Measurements from ENCODE around the gene DOCK11.

Gene DOCK11

DNA sequence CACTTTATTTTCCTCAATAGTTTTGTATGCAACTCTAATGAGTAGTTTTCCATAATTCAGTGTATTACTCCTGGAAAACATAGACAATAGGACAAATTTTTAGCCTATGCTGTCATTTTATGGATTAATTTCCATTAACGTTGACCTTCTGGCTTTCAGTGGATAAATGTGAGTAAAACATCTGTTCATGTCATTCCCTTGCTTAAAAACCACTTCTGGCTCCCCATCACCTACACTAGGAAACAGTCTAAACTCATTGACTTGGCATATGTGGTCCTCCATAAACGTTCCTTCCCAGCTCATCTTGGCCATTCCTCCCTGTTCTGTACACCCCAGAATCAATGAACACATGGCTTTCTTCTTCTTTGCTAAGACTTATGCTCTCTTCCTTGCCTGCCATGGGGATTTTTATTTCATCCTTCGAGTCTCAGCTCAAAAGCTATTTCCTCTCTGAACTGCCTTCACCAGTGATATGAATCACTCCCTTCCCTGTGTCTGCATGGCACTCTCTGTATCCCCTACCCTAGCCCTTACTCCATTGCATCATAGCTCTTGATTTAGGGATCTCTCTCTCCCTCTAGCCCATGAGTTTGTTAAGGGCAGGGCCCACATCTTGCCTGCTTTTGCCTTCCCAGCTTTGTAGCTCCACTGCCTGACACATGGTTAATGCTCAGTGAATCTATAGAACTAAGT lies 34.8 kb downstream of the DOCK11 start:
- DNase-seq (ENCODE audit: low spot score), result no peak

DNA sequence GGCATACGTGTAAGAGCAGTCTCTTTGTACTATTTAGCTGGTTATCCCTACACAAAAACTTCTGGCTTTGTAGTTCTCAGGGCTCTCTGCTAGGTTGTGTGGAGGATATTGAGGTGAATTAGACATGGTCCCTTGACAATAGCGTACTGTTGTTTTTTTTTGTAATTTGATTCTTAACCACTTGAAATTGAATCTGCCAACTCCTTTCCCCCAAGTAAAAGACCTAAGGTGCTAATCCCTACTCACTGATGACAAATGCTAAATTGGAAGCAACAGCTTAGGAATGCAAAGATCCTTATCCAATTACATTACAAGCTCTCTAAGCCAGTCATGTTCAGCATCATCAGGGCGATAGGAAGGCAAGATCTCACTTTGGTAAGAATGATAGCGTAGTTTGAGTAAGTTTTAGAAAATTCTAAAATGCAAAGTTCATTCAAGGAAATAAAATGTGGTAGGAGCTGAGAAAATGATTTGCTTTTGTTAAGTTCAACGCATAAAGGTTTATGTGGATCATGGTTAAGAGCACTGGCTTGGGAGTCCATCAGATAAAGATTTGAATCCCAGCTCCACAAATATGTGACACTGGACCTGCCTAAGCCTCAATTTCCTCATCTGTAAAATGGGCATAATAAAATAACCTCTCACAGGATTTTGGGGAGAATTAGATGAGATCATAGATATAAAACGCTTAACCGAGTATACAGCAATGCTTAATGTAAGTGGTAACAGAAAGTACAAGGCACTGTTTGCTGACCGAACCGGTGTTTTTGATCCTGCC lies 39.3 kb downstream of the DOCK11 start:
- no peak for DNase-seq (ENCODE audit: low spot score)

DNA sequence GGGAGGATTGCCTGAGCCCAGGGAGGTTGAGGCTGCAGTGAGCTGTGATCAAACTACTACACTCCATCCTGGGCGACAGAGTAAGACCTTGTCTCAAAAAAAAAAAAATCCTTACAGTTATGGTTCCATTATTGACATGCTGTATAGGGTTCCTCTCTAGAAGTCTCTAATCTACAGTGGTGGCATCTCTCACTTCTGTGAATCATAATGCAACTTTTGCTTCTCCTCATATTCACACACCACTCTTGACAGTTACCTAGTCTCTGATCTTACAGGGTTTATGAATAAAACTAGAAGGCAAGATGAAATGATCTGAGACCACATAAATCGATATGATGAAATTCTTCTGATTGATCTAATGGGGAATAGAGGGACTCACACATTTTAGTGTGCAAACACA lies 40.6 kb downstream of the DOCK11 start:
- DNase-seq (ENCODE audit: low spot score), result no peak

DNA sequence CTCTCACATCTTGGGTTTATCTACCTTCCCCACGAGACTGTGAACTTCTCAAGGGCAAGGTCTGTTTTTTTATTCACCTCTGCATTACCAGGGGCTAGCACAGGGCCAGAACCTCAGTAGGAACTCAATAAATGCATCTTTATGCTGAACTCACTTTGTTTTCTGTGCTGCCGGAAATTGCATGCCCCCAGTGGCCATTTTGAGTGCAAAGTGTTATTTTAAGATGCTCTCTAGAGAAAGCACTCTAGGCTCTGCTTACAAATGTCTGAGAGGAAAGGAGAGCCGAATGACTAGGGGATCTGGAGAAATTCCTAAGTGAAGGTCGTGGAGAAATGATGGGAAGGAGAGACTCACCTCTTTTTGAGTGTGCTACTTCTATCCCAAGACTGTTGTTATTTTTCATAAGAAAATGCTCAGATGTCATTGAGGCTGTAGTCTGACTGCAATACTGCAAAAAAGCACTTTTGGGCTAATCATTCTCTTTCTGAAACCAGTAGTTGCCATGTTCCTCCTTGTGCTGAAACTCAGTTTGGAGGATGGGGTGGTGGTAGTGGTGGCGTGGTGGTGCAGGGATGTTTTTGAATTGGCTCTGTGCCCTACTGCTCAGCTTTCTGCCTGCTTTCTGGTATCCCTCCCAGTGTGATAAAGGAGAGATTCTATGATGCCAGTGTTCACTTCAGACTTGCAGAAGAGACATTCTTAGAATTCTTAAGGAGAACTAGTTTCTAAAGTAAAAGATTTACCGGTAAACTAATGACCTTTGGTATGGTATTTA lies 41.3 kb downstream of the DOCK11 start:
- peak; percentile 31 for DNase-seq (ENCODE audit: low spot score)

DNA sequence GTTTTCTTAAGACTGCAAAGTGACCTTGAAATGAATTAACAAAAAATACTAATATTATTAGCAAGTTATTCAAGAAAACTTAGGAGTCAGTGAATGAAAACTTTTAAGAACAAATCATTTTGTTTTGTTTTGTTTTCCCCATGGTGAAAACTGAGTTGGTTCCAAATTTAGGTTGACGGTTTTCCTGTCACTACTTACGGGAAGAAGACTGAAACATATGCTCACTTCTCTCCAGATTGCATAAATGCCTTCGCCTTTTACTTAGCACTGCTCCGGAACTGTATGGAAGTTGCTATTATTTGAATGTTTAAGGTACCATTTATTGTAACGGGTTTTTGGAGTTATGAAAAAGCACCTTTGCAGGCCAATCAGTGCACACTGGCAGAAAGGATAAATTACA lies 42.8 kb downstream of the DOCK11 start:
- peak; percentile 4 for DNase-seq (ENCODE audit: low spot score)

DNA sequence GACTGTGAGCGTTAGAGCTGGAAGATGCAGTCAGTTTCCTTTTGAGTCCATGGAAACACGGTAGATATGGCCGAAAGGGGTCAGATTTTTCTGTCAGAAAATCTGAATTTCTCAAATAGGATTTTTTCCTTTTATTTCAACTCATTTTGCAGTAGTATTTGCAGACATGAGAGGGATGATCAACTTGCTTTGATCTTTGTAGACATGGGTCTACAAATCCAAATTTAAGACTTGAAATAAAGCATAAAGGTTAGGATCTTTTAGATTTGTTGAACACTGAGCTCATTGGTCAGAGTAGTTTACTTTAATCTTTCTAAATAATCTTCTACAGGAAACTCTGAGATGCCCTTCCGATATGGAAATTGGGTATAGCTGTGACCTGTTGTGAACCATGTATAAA lies 44.7 kb downstream of the DOCK11 start:
- DNase-seq (ENCODE audit: low spot score), result no peak

DNA sequence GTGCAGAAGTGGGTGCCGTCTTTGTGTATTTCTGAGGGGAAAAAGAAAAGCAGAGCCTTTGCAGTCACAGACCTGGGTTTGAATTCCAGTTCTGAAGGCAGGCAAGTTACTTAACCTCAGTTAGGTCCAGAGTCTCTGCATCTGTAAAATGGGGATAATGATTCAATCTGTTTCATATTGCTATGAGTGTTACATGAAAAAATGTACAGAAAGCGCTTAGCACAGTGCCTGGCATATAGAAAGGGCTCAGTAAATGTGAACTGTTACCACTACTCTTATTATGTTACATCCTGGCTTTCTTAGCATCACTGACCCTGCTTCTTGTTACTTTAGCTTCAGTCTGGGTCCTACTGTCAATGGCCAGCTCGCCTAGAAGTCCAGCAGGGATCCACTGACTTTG lies 45.9 kb downstream of the DOCK11 start:
- DNase-seq (ENCODE audit: low spot score), result no peak

DNA sequence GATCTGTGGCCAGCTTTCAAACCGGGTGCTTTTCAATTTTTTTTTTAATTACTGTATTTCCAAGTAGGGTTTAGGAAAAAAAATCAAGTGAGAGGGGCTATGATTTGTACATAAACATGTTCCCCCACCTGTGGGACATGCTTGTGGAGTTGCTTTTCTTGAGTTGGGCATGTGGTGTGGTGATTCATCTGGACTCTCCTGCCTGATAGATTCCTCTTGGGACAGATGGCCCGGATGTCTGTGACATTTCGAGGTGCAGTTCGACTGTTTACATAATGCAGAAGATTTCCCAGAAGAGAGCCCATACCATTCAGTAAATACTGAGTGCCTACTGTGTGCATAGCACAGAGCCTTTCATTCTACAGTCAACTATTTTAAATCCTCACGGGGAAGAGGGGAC lies 49.9 kb downstream of the DOCK11 start:
- no peak for DNase-seq (ENCODE audit: low spot score)

DNA sequence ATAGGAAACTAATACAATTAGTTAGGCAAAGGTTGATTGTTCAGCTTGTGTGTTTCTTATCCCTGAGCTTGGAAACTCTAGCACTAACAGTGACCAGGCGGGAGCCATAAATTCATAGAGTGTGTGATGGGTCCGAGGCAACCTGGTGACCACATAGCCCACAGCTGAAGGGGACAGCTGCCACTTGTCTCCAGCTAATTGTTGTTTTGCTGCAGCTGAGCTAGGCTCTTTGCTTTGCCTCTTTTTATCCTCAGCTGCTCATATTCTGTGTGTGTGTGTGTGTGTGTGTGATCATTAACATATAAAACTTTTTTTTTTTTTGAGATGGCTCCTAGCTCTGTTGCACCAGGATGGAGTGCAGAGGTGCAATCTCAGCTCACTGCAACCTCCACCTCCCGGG lies 53.2 kb downstream of the DOCK11 start:
- no peak for DNase-seq (ENCODE audit: low spot score)

DNA sequence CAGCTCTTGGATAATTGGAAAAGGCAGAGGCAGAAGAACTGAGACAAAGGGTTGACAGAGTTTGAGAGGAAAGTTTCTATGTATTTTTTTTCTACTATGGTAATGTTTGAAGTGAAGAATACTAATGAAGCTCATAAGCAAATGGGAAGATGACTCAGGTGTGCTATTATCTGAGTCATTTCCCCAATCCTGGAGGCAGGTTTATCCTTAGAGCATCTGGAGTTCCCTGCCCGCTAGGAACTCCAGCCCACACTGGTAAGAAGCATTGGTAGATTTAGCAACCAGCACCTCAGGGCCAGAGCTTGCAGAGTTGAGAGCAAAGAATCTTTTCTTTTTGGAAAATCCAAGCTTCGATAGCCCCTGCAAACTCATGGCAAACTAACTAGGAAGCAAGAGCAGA lies 55.2 kb downstream of the DOCK11 start:
- no peak for DNase-seq (ENCODE audit: low spot score)

DNA sequence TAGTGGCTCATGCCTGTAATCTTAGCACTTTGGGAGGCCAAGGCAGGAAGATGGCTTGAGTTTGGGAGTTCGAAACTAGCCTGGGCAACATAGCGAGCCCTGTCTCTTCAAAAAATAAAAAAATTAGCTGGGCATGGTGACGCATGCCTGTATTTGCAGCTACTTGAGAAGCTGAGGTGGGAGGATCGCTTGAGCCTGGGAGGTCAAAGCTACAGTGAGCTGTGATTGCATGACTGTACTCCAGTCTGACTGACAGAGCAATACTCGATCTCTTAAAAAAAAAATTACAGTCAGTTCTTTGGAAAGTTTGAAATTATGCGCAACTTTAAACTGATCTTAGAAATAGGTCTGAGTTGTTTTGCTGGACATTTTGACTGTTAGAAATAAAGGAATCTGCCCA lies 55.8 kb downstream of the DOCK11 start:
- no peak for DNase-seq (ENCODE audit: low spot score)

DNA sequence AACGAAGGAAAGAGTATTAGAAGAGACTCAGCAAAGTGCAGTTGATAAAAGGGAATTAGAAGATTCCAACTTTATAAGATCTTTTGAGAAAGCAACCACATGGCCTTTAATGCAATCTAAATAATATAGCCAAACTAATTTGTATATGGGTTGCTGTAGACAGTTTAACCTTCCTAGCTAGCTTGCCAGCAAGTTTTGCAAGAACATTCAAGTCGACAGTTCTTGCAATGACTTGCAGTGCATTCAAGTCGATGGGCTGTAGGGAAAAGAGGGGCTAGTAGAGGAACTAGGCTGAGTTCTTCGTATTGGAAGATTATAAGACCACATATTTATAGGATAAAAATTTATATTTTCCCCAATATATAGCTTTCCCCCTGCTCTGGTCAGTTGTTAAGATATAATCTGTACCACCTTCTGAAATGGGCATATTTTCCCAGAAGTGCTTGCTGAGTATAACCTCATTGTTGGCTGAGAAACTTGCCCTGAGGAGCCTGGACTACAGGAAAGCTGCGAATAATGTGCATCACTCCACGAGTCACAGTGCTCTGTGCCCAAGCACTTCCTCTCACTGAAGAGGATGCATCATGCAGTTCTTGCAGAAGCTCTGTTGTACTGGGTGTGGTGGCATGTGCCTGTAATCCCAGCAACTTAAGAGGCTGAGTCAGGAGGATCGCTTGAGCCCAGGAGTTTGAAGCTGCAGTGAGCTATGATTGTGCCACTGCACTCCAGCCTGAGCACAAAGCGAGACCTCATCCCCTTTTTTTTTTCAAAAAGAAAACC lies 56.7 kb downstream of the DOCK11 start:
- no peak for DNase-seq (ENCODE audit: low spot score)

DNA sequence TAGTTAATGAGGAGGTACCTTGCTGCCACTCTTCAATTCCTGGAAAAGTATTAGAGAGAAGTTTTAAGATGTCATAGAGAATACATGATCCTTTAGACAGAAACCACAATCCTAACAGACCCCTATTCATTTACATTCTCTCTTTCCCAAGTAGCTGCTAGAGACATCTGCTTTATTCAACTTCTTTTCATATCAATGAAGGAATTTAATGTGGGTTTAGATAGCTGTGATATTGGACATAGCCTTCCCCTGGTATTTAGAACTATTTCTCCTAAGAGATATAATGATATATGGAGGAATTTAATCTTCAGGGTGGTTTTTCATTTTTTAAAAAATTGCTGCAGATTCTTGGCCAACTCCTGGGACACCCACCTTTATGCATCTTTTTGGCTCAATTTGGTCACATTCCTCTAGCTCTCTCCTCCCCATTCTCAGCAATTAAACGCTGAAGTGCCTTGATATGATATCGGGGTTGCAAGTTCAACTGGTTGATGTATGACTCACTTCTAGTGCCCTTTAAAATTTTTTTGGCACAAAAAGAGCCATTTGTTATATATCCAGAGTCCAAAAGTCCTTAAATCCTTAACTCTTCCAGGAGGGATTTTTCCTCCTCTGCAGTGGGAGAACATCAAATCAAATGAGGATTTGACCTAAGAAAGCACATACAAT lies 57.6 kb downstream of the DOCK11 start:
- DNase-seq (ENCODE audit: low spot score), result no peak

DNA sequence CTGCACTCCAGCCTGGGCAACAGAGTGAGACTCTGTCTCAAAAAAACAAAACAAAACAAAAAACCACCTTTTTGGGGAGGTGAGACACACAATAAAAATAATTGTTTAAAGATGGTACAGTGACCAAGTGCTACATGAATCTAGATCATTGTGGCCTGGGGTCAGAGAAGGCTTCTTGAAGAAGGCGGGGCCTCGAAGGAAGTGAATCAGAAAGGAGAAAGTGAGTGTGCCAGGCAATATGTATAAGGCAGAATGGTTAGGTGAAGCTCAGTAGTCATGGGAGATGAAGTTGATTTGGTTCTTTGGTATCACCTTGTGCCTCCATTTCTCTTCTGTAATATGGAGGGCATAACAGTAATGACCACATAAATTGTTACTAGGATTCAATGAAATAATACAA lies 58.9 kb downstream of the DOCK11 start:
- DNase-seq (ENCODE audit: low spot score), result no peak

DNA sequence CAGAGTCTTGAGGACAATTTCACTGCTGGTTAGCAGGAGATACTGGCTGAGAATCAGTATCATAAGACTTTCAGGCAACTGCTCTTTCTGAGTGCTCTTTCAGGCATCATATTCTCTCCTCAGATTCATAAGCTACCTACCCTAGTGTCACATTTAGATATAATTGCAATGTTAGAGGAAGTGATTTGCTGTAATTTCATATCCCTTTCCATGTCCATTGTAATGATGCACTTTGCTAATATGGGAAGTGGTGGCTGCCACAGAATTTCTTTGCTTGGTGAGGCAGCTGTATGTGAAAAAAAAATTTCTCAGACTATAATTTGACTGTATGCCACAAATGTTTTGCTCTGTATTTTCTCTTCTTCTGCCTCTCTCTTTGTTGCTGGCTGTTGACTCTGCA lies 63.3 kb downstream of the DOCK11 start:
- no peak for DNase-seq (ENCODE audit: low spot score)

DNA sequence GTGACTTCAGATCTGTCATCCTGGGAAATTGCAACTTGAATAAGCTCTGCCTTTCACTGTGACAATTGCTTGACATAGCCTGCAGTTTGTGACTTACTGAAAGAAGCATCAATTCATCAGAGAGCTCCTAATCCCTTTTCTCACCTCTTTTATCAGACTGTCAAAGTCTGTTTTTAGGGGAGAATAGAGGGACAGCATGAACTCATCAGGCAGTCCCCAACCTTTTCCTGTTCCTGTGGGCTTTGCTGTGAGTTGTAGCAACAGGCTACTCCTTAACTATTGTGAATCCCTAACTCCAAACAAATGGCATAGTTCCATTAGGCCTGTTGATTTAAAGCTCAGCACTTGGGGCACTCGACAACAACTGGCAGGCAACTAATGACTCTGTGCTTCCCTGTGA lies 64.9 kb downstream of the DOCK11 start:
- DNase-seq (ENCODE audit: low spot score), result no peak

DNA sequence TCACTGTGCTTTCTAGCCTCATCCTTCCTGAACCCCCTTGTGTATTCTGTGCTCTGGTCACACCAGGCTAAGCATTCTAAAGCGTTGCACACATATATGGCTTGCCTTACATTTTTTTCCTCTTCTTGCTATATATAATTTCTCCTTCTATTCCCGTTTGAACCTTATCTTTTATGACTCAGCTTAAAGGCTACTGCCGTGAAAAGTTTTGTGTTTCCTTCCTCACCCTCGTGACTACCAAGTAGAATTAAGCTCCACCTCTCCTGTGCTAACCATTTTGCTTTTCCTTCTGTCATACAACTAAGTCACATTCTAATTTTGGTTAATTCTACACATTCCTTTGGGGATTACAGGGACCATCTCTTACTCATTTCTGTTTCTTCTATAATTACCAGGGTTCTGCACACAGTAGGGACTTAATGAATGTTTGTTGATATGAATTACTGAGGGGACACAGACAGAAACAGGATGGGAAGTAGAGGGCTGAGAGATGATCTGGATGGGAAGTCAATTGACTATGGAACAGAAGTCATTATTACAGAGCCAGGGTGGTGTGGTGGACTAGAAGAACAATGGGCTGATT lies 67.1 kb downstream of the DOCK11 start:
- no peak for DNase-seq (ENCODE audit: low spot score)

DNA sequence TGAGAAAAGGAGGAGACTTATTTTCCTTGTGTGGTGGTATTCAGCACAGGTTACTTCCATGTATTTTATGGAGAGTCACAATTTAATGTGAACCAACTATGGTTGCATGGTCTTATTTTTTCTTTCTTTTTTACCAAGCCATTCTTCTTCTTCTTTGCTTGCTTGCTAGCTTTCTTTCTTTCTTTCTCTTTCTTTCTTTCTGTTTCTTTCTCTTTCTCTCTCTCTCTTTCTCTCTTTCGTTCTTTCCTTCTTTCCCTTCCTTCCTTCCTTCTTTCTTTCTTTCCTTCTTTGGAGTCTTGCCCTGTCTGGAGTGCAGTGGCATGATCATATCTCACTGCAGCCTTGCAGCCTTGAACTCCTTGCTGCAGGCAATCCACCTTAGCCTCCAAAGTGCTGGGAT lies 68.9 kb downstream of the DOCK11 start:
- DNase-seq (ENCODE audit: low spot score), result no peak

DNA sequence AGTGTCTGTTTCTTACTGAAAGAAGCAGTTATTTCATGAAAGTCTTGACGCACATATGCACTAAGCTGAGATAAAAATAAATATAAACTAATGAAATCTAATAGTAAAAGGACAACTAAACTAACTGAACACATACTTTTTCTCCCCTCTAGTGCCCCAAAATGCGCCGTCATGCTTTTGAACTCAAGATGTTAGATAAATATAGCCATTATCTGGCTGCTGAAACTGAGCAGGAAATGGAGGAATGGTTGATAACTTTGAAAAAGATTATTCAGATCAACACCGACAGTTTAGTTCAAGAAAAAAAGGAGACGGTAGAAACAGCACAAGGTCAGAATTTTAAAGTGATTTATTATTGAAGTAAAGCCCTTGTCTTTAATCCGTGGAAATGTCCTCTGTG lies 70.2 kb downstream of the DOCK11 start:
- DNase-seq (ENCODE audit: low spot score), result no peak

DNA sequence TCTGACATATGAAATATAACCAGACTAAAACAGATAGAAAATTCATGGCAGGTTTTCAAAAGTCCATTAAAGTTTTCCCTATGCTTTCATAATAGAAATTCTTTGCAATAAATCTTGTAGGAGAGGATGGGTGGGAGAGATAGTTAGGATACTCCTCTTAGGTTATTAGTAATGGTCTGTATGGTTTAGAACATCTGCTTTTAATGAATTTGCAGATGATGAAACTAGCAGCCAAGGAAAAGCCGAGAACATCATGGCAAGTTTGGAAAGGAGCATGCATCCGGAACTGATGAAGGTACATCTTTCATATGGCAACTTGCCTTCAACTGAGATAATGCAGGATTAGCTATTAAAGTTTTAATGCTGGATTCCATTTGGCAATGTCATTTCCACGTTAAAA lies 70.7 kb downstream of the DOCK11 start:
- DNase-seq (ENCODE audit: low spot score), result no peak

DNA sequence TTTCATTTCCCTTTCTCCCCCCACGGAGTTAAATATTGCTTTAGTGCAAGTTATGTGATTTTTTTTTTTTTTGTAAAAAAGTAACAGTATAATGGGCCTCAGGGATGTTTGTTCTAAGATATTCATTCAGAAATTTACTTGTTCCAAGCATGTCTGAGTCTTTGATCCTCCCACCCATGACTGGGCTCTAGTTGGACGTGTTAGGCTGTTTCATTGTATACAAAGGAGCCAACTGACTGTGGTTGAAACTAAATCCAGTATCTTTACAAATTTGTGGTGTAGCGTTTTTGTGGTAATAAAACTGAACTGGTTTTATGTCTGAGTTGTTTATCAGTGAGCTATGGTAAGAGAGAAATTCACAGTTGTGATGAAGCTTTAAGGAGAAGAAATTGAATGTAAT lies 74.1 kb downstream of the DOCK11 start:
- DNase-seq (ENCODE audit: low spot score), result no peak

Measured in pons (tissue), 1 donor.